ENCODE measurements around the gene ITGB6.

The ITGB6 gene

DNA sequence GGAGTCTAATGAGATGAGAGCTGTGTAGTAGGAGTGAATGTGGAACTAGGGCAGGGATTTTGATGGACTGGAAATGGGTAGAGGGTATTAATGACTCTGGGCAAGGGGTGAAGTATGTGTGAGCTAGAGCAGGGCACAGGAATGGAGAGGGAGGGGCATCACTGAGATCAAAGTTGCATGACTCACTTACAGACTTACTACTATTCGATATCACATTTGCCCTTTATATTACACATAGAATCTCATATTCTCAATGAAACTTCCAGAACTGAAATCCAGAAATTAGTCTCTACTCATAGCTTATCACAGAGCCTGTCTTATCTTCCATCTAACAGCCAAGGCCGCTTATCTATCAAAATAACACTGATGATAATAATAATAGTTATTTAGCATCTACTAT lies 20.0 kb upstream of the ITGB6 start:
- TF ChIP-seq CTCF (IDR thresholded peaks at IDR 0.05): no peak

- no peak for TF ChIP-seq CTCF (IDR thresholded peaks at IDR 0.05)
Observed at GRCh38 chr2:160214461-160215445, 14.7 kb upstream of the ITGB6 start.

GRCh38 chr2:160213511-160213910 lies 13.4 kb upstream of the ITGB6 start:
- TF ChIP-seq CTCF (IDR thresholded peaks at IDR 0.05): no peak

- TF ChIP-seq CTCF (IDR thresholded peaks at IDR 0.05): peak; percentile 88
Observed at GRCh38 chr2:160210599-160211138, 10.6 kb upstream of the ITGB6 start.

DNA sequence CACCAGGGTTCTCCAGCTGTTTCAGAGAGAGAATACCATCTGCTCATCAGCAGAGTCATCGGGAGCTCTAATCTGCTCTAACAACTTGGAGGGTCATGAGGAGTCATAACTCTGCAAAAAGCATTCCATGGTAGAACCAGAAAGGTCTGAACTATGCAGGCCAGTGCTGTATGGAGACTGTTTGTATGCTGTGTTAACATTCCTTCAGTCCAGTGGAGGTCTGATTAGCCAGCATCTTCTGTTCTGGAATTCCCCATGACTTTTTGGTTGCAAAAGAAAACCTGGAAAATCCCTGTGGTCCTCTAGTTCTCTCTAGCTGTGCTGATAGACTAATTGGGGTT lies 9.4 kb upstream of the ITGB6 start:
- TF ChIP-seq CTCF (IDR thresholded peaks at IDR 0.05): no peak

GRCh38 chr2:160208655-160209515 lies 8.8 kb upstream of the ITGB6 start:
- TF ChIP-seq CTCF (IDR thresholded peaks at IDR 0.05): no peak

DNA sequence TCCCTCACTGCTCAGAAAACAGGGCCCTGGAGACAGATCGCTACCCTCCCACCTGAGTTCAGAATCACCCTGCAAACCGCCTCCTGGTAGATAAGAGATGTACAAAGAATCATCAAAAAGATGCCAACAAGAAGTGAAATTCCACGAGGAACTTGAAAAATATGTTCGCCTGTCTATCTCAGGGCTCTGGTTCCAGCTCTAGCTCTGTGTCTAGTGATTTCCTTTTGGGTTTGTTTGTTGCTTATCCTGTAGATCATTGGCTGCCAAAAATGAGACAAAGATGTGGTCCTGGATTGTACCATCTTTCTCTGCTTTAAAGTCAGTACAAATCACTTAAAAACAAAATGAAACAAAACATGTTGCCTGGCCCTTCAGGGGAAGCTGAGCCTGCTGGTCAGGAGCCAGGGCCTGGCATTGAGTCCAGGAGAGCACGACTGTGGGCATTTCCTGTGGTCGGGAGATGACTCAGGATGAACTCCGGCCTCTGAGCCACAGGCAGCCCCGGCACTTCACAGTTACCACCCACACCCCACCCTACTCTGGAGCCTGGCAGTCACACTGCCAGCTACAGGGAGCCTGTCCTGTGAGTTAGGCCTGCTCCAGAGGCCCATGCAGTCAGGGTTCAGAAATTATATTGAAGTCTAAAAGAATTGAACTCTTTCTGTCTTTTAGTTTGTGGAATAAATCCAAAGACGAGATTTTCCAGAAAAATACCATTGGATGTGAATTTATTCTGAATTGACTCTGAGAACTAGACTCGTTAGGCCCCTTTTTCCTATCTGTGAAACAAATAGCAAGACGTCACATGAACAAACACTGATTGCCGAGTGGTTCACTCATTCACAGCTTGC lies 8.0 kb upstream of the ITGB6 start:
- TF ChIP-seq CTCF (IDR thresholded peaks at IDR 0.05): no peak

All from LNCAP (cell line).